Hematopoietic multipotent progenitor cell treated with erythropoietin and hydrocortisone succinate and interleukin-3 and kit ligand, for 15 days (in vitro differentiated cells): ENCODE data around the gene VSTM2B.

Experiments
- DNase-seq: peaks from one replicate; pipeline ENCODE4 v3.0.0-alpha.2; 2015; ENCODE audit warnings: low spot score

Gene VSTM2B

GRCh38 chr19:29566496-29567054 is 40.8 kb downstream of the VSTM2B start:
- DNase-seq, result no peak

GRCh38 chr19:29567366-29567915 is 41.6 kb downstream of the VSTM2B start:
- DNase-seq, result no peak

GRCh38 chr19:29568036-29569025 is 42.5 kb downstream of the VSTM2B start:
- DNase-seq, result no peak

GRCh38 chr19:29569038-29569911 is 43.5 kb downstream of the VSTM2B start:
- DNase-seq, result no peak

- no peak for DNase-seq
These were observed 45.4 kb downstream of the VSTM2B start for GRCh38 chr19:29571181-29571580.

GRCh38 chr19:29573486-29573885 is 47.7 kb downstream of the VSTM2B start:
- DNase-seq, result no peak

- no peak for DNase-seq
These were observed 48.7 kb downstream of the VSTM2B start for GRCh38 chr19:29574510-29574909.

- no peak for DNase-seq
These were observed 50.3 kb downstream of the VSTM2B start for GRCh38 chr19:29576046-29576606.

GRCh38 chr19:29576761-29577648 is 51.2 kb downstream of the VSTM2B start:
- no peak for DNase-seq

GRCh38 chr19:29577649-29577963 is 51.8 kb downstream of the VSTM2B start:
- no peak for DNase-seq

- DNase-seq, result no peak
These were observed 52.6 kb downstream of the VSTM2B start for GRCh38 chr19:29578349-29578748.

GRCh38 chr19:29579308-29579910 is 53.6 kb downstream of the VSTM2B start:
- no peak for DNase-seq

GRCh38 chr19:29581398-29581797 is 55.6 kb downstream of the VSTM2B start:
- no peak for DNase-seq

GRCh38 chr19:29583196-29583999 is 57.6 kb downstream of the VSTM2B start:
- no peak for DNase-seq

- DNase-seq, result no peak
These were observed 60.6 kb downstream of the VSTM2B start for GRCh38 chr19:29586401-29586800.

GRCh38 chr19:29587059-29587458 is 61.3 kb downstream of the VSTM2B start:
- no peak for DNase-seq

GRCh38 chr19:29587518-29587986 is 61.8 kb downstream of the VSTM2B start:
- DNase-seq, result no peak

- DNase-seq, result no peak
These were observed 62.3 kb downstream of the VSTM2B start for GRCh38 chr19:29588095-29588494.

GRCh38 chr19:29590278-29590677 is 64.5 kb downstream of the VSTM2B start:
- DNase-seq, result no peak

GRCh38 chr19:29591670-29592069 is 65.9 kb downstream of the VSTM2B start:
- no peak for DNase-seq
